GM12892 (cell line): ENCODE measurements around the gene STUB1. TPM values are rescaled to one million over a fixed set of nuclear protein-coding genes. Genes with fewer than 3 reads are reported as not detected.

ENCODE experiments used
- DNase-seq: peaks from one replicate; pipeline ENCODE4 v3.0.0; 2011; ENCODE audit not compliant: insufficient read length
- FAIRE-seq: peaks from 2 replicates; lab custom pipeline; 2011; peaks lifted over from hg19 to GRCh38; lab: Jason Lieb, UNC
- POLR2A ChIP-seq: IDR thresholded peaks from 2 replicates; pipeline ENCODE4 v1.6.1; 2011; ENCODE audit warnings: low read depth, low read length, control low read depth
- POLR2AphosphoS5 ChIP-seq: IDR thresholded peaks from 2 replicates; pipeline ENCODE4 v1.6.1; 2011; ENCODE audit warnings: low read depth, low read length, control low read depth
- TAF1 ChIP-seq: IDR thresholded peaks from 2 replicates; pipeline ENCODE4 v1.6.1; 2011; ENCODE audit warnings: low read depth, mild to moderate bottlenecking, control low read depth, low read length, borderline replicate concordance
- polyA plus RNA-seq: library from polyadenylated mRNA; unstranded; fragments of >200 nt; gene quantifications from one replicate; pipeline ENCODE4 v1.2.1, GENCODE V29; 2012; ENCODE audit warnings: missing spikeins, inconsistent platforms; ENCODE audit not compliant: missing spikeins

Gene STUB1
- polyA plus RNA-seq = 60.8 TPM

DNA sequence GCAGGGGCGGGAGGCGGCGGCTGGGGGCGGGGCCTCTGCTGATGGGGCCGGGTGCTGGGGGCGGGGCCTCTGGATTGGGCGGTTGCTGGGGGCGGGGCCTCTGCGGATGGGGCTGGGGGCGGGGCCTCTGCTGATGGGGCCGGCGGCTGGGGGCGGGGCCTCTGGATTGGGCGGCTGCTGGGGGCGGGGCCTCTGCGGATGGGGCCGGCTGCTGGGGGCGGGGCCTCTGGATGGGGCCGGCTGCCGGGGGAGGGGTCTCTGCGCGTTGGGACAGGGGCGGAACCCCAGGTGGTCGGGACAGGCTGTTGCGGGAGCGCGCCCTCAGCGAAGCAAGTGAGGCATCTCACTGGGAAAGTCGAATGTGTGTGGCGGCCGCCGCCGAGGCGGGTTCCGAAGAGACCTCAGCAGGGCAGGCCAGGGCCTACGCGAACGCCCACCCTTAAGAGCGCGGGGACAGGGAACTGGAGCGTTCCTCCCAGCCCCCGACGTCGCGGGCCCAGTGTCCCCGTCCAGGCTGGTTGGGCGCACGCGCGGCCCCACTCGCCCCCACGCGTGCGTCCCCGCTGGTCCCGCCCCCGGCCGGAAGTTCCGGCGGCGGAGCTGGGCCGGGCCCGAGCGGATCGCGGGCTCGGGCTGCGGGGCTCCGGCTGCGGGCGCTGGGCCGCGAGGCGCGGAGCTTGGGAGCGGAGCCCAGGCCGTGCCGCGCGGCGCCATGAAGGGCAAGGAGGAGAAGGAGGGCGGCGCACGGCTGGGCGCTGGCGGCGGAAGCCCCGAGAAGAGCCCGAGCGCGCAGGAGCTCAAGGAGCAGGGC is at the start of gene STUB1:
STUB1 (plus strand) TSS at position 597 of the 811 bp plus-strand sequence; CDS start at position 713, 116 bp downstream.
- TF ChIP-seq TAF1 (no peak; the same call in 1 of the 2 replicates), POLR2AphosphoS5 (0 out of 2 replicates have a peak, but pooled peaks have one; percentile 43), POLR2A (peak; percentile 84; the same call in 1 of the 2 replicates)
- peak; percentile 98 for FAIRE-seq
- peak; percentile 84 for DNase-seq

GRCh38 chr16:630815-631405 is 49.3 kb upstream of the STUB1 start, which contains the start of gene WFIKKN1:
Gene WFIKKN1 (plus strand): TSS chr16:630985. CDS start chr16:631254, 269 bp downstream.
- FAIRE-seq (no peak), DNase-seq (no peak)
- TF ChIP-seq TAF1 = no peak
- TF ChIP-seq POLR2AphosphoS5 = no peak
- TF ChIP-seq POLR2A = no peak

- no peak for DNase-seq
- FAIRE-seq = no peak
Observed at GRCh38 chr16:631808-632358, 48.3 kb upstream of the STUB1 start.

GRCh38 chr16:632486-633335 is 47.5 kb upstream of the STUB1 start:
- FAIRE-seq (no peak), DNase-seq (no peak)
- TF ChIP-seq POLR2A = no peak
- no peak for TF ChIP-seq TAF1
- TF ChIP-seq POLR2AphosphoS5 = no peak

More at GRCh38 chr16:631808-632358, 48.3 kb upstream of the STUB1 start:
- no peak for TF ChIP-seq TAF1
- no peak for TF ChIP-seq POLR2A
- TF ChIP-seq POLR2AphosphoS5 = no peak

- FAIRE-seq (no peak), DNase-seq (no peak)
- TF ChIP-seq POLR2AphosphoS5 = no peak
- TF ChIP-seq TAF1 = no peak
- TF ChIP-seq POLR2A = no peak
Observed at GRCh38 chr16:633336-634050, 46.7 kb upstream of the STUB1 start.

DNA sequence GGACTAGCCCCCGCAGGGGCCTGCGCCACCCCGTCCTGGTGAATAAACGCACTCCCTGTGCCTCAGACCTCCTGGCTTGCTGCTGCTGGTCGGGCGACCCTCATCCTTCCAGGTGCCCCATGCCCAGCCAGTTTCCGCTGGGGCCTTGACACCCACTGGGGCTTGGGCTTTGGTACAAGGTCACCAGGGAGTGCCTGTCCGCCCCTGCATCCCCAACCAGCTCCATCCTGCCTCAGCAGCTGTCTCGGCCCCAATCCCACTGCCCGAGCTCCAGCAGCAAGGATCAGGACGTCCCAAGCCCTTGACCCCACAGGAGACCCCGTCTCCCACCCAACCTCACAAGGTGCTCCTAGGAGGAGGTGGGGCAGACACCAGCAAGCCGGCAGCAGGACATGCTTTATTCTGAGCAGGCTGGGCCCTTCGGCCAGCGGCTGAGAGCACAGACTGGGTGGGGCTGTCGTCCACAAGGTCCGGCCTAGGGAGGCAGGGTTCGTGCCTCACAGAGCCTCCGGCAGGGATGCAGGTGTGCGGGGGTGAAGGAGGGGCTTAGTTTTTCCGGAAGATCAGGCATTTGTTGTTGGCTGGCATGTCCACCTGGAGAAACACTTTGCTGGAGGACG is 46.0 kb upstream of the STUB1 start:
- no peak for TF ChIP-seq TAF1
- no peak for TF ChIP-seq POLR2AphosphoS5
- no peak for TF ChIP-seq POLR2A
- FAIRE-seq (no peak), DNase-seq (no peak)

GRCh38 chr16:634996-635395 is 45.2 kb upstream of the STUB1 start:
- FAIRE-seq = no peak
- TF ChIP-seq POLR2AphosphoS5 (no peak), TAF1 (no peak), POLR2A (no peak)
- no peak for DNase-seq

DNA sequence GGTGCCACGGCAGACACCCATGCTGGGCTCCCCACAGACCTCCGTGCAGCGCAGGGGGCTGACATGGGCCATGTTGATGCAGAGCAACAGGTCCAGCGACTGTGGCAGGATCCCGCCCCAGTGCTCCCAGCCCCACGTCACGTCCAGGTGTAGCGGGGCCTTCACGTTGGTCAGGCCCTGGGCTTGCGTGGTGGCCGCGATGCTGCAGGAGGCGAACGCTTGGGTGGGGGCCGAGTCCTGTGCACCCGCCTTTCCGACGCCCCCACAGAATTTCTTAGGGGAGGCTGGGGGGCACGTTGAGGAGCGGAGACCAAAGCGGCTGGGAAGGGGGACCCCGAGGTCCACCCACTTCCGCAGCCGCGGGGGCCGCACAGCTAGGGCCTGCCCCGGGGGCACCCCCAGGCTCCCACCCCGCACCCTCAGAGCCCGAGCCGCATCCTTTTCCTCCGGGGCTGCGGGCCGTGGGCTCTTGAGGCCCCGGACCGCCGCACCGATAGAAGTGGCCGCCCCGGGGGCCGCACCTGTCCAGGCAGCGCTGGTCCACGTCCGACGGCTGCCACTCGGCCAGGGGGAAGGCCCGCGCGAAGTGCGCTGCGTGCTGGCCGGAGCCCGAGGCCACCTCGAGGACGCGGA is 44.5 kb upstream of the STUB1 start:
- TF ChIP-seq POLR2AphosphoS5 (no peak), TAF1 (no peak), POLR2A (no peak)
- peak; percentile 14 for FAIRE-seq
- no peak for DNase-seq

DNA sequence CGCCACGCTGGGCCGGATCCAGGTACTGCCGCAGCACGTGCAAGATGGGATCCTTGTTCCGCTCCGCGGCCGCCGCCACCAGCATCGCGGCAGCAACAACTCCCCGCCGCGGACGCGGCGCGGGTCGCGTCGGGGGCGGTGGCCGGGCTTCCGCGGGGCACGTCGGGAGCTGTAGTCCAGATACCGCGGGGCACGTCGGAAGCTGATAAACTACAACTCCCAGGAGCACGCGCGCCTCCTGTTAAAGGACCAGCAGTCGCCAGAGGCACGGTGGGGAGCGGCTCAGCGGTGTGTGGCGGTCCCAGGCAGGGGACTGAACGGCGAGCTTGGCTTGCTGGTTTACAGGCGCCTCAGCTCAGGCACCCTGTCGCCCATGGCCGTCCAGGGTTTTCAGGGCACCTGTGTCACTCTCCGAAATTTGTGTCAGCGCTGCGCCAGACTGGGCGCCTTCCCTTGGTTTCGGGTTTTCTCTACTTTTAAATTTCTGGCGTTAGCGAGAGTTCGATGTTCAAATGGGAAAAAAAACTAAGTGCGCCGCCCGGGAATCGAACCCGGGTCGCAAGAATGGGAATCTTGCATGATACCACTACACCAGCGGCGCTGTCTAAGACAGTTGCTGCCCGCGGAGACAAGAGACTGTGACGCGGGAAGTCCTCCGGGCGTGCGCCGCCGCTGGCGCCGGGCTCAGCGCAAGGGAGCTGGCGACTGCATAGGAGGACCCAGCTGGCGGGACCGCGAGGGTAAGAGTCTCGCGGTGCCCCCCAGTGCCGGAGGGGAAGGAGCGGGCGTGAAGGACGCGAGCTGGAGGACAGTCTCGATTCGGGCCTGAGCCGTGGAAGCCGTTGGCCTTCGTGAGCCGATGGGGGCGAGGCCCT is 43.8 kb upstream of the STUB1 start, which contains the start of gene METTL26:
METTL26 (minus strand) TSS at position 100 of the 875 bp plus-strand sequence; CDS start at position 85, 15 bp downstream.
- TF ChIP-seq POLR2A (peak; percentile 68), TAF1 (no peak; the same call in 1 of the 2 replicates), POLR2AphosphoS5 (peak; percentile 39; the same call in 1 of the 2 replicates)
- peak; percentile 99 for FAIRE-seq
- peak; percentile 99 for DNase-seq
